ENCODE results near the gene PHLDB3.

PHLDB3 gene

DNA sequence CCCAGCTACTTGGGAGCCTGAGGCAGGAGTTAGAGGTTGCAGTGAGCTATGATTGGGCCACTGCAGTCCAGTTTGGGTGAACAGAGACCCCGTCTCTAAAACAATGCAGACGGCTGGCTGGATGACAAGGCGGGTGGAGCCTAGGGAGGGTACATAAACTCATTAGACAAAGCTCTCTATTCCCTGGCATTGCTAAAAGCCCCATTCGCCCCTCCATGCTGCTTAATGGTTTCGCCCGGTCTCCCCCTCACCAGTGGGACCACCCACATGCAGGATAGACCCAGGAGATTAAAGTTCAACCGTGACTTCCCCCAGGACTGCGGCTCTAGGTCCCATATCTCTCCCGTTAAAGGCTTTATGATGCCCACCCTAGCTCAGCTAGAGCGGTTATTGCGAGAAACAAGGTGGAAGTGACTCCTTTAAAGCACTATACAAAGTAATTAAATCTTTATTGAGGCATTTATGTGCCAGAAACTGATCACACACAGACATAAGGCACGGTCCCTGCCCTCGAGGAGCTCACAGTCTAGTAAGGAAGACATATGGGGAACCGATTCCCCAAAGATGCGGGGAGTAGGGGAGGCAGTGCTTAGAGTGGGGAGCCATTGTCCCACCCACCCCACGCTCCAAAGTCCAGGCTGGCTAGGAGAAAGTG, 44.1 kb downstream of the PHLDB3 start:
- Mint-ChIP-seq H3K36me3 (ENCODE audit: low read depth) (peaks cover 4% of the 10 kb centered on the region), H3K27ac (no peak overlapping the region)

DNA sequence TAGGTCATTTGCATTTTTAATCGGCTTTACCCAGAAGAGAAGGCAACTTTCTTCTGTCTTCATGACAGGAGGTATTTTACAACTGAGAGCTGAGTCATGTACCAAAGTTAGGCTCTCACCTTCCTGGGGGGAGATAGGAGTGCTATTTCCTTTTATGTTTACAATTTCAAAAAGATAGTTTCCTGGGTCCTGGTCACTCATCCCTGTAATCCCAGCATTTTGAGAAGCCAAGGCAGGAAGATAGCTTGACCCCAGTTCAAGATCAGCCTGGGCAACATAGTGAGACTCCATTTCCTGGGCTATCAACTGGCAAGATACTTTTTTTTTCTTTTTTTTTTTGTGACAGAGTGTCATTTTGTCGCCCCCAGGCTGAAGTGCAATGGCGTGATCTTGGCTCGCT, 46.7 kb downstream of the PHLDB3 start:
- Mint-ChIP-seq H3K4me3 (no peak overlapping the region), H3K27ac (no peak overlapping the region)
- no peak for DNase-seq

More for the DNA sequence above, 44.1 kb downstream of the PHLDB3 start:
- H3K27me3 Mint-ChIP-seq (ENCODE audit: low read depth, poor library complexity) = peaks cover 69% of the 10 kb centered on the region
- H3K9me3 Mint-ChIP-seq = no peaks in the 10 kb centered on the region
- no peak overlapping the region for H3K4me3 Mint-ChIP-seq
- H3K4me1 Mint-ChIP-seq = peaks cover 11% of the 10 kb centered on the region
- no peak for DNase-seq
- TF ChIP-seq, protein P1, sequence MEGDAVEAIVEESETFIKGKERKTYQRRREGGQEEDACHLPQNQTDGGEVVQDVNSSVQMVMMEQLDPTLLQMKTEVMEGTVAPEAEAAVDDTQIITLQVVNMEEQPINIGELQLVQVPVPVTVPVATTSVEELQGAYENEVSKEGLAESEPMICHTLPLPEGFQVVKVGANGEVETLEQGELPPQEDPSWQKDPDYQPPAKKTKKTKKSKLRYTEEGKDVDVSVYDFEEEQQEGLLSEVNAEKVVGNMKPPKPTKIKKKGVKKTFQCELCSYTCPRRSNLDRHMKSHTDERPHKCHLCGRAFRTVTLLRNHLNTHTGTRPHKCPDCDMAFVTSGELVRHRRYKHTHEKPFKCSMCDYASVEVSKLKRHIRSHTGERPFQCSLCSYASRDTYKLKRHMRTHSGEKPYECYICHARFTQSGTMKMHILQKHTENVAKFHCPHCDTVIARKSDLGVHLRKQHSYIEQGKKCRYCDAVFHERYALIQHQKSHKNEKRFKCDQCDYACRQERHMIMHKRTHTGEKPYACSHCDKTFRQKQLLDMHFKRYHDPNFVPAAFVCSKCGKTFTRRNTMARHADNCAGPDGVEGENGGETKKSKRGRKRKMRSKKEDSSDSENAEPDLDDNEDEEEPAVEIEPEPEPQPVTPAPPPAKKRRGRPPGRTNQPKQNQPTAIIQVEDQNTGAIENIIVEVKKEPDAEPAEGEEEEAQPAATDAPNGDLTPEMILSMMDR (IDR thresholded peaks at IDR 0.05) = no peak

DNA sequence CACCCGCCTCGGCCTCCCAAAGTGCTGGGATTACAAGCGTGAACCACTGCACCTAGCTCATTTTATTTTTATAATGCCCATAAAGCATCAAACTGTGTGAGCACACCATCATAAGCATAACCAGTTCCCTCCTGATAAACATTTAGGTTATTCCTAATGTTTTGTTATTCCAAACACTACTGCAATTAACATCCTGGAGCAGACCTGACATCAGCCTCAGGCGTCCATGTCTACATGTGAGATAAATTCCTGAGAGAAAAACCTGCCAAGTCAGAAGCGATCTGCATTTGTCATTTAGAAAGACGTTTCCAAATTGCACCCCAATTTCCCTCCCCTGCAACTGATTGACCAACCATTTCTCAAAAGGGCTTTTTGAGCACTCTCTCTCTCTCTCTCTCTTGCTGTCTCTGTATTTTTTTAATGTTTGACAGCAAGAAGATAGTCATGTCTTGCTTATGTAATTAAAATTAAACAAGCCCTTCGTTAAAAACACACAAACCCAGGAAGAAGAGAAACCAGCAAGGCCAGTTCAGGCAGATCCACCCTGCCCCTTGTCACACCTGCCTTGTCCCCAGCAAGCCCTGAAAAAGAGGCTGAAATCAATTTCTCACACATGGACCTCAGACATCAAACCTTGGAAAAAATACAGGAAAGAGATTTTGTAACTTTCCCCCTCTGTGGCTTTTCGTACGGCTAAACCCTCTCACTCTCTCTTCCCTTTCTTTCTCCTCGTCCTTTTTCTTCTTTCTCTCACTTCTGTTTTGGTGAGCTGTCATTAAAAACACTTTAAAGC, 49.0 kb downstream of the PHLDB3 start:
- no peak for DNase-seq
- Mint-ChIP-seq H3K27ac (peak overlapping the region; percentile 39), H3K4me3 (no peak overlapping the region), H3K27me3 (ENCODE audit: low read depth, poor library complexity) (peaks cover 38% of the 10 kb centered on the region), H3K9me3 (peaks cover 15% of the 10 kb centered on the region), H3K36me3 (ENCODE audit: low read depth) (no peaks in the 10 kb centered on the region), H3K4me1 (no peaks in the 10 kb centered on the region)
- TF ChIP-seq, protein P1 (IDR thresholded peaks at IDR 0.05) = no peak

More for the DNA sequence above, 46.7 kb downstream of the PHLDB3 start:
- Mint-ChIP-seq H3K27me3 (ENCODE audit: low read depth, poor library complexity) (peaks cover 53% of the 10 kb centered on the region), H3K9me3 (peaks cover under 1% of the 10 kb centered on the region), H3K36me3 (ENCODE audit: low read depth) (peaks cover 4% of the 10 kb centered on the region), H3K4me1 (no peaks in the 10 kb centered on the region)
- TF ChIP-seq, protein P1 (IDR thresholded peaks at IDR 0.05) = no peak

DNA sequence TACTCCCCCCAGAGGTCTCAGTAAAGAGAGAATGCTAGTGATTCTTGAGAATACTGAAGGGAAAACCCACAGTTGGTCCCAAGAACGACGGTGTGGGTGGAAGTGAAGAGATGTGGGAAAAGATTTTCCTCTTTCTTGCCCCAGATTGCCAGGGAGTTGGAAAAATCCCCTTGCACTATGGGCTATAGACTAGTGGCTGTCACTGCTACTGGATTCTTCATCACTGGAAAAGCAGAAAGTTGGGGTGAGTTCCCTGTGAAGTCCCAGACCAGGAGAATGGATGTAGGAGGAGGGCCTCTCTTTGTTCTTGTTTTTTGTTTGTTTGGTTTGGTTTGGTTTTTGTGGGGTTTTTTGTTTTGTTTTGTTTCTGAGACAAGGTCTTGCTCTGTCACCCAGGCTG, 50.5 kb downstream of the PHLDB3 start:
- TF ChIP-seq, protein P1 (IDR thresholded peaks at IDR 0.05) = no peak
- no peaks in the 10 kb centered on the region for H3K4me1 Mint-ChIP-seq
- no peaks in the 10 kb centered on the region for H3K36me3 Mint-ChIP-seq (ENCODE audit: low read depth)
- no peak overlapping the region for H3K4me3 Mint-ChIP-seq
- peaks cover 15% of the 10 kb centered on the region for H3K9me3 Mint-ChIP-seq
- no peak for DNase-seq
- peak overlapping the region; percentile 64 for H3K27ac Mint-ChIP-seq
- peaks cover 38% of the 10 kb centered on the region for H3K27me3 Mint-ChIP-seq (ENCODE audit: low read depth, poor library complexity)

DNA sequence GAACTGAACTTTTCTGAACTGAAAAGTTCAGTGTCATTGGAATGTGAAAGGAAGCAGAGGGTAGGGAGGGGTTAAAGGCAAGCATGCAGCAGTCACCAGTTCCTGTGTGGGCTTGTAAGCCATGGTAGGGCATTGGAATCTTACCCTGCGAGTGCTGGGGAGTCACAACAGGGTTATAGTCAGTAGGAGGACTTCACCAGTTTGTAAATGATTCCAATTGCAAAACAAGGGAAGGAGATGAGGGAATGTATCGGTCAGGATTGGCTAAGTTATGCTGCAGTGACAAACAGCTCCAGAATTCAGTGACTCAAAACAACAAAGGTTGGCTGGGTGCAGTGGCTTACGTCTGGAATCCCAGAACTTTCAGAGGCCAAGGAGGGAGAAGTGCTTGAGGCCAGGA, 52.0 kb downstream of the PHLDB3 start:
- no peak overlapping the region for H3K27ac Mint-ChIP-seq
- no peak overlapping the region for H3K4me3 Mint-ChIP-seq
- H3K9me3 Mint-ChIP-seq = peaks cover 15% of the 10 kb centered on the region
- TF ChIP-seq, protein P1 (IDR thresholded peaks at IDR 0.05) = no peak
- H3K27me3 Mint-ChIP-seq (ENCODE audit: low read depth, poor library complexity) = peaks cover 31% of the 10 kb centered on the region
- no peaks in the 10 kb centered on the region for H3K36me3 Mint-ChIP-seq (ENCODE audit: low read depth)
- DNase-seq = no peak
- H3K4me1 Mint-ChIP-seq = no peaks in the 10 kb centered on the region

Data from nephron progenitor cell (in vitro differentiated cells).